B cell (primary cell): Measurements from ENCODE around the gene CTSL. TPM values are rescaled to one million over a fixed set of nuclear protein-coding genes. Genes with fewer than 3 reads are reported as not detected.

Source experiments
- ATAC-seq: fragments of 200-7000 bp; cut with Tn5 transposase; one replicate; pipeline ENCODE4 v1.10.0; 2021; ENCODE audit warnings: low read depth, mild to moderate bottlenecking, moderate number of reproducible peaks, moderate library complexity
- CTCF ChIA-PET: fragments of 350-600 bp; sonication (Branson Sonifier 250); formaldehyde crosslinking; loops from one replicate; lab custom pipeline; 2021; ENCODE audit warnings: antibody characterized with exemption, inconsistent platforms; lab: Charles Lee
- POLR2A ChIA-PET: fragments of 350-600 bp; sonication (Branson Sonifier 250); formaldehyde crosslinking; loops from one replicate; lab custom pipeline; 2021; ENCODE audit warnings: antibody characterized with exemption; lab: Charles Lee
- DNase-seq: peaks from one replicate; pipeline ENCODE4 v3.0.0; 2013
- H2AFZ ChIP-seq: 2 replicates; pipeline ENCODE4 v1.6.1; 2012; ENCODE audit warnings: mild to moderate bottlenecking, low read depth, low read length; ENCODE audit not compliant: insufficient read depth, poor library complexity, severe bottlenecking
- H3K27ac ChIP-seq, 2 donors: 1 replicate in 1 of 2; 2 replicates in 1 of 2; pipeline ENCODE4 v1.5.1; 2012 to 2013; ENCODE audit warnings: low read length in 2 of 2, mild to moderate bottlenecking in 2 of 2, moderate library complexity in 1 of 2
- H3K27me3 ChIP-seq, 4 experiments: fragments of 200-600 bp in 1 of 4; sonication (generic) in 1 of 4; replicated peaks in 1 of 4; 1 replicate in 2 of 4; 2 replicates in 2 of 4; pipeline versions ENCODE4 v1.6.1 to v1.7.0; 2013 to 2016; ENCODE audit warnings: low read length in 3 of 4, mild to moderate bottlenecking in 2 of 4, mixed read lengths in 1 of 4, moderate library complexity in 1 of 4; ENCODE audit not compliant: insufficient read depth in 4 of 4, control insufficient read depth in 3 of 4; ENCODE audit errors: control extremely low read depth in 1 of 4
- H3K36me3 ChIP-seq, 2 experiments: replicated peaks in 1 of 2; 1 replicate in 1 of 2; 2 replicates in 1 of 2; pipeline versions ENCODE4 v1.6.1 to v1.7.1; 2013; ENCODE audit warnings: low read length in 1 of 2; ENCODE audit not compliant: insufficient read depth in 2 of 2, control insufficient read depth in 1 of 2; ENCODE audit errors: control extremely low read depth in 1 of 2, extremely low read depth in 1 of 2
- H3K4me1 ChIP-seq, 2 donors: fragments of 200-600 bp in 1 of 2; sonication (generic) in 1 of 2; 1 replicate in 1 of 2; 2 replicates in 1 of 2; pipeline versions ENCODE4 v1.5.1 to v1.6.1; 2013 to 2017; ENCODE audit warnings: low read length in 2 of 2; ENCODE audit not compliant: control insufficient read depth in 2 of 2, insufficient read depth in 2 of 2
- H3K4me2 ChIP-seq: replicated peaks from 2 replicates; pipeline ENCODE3; 2012; ENCODE audit warnings: mild to moderate bottlenecking, low read depth, low read length; ENCODE audit not compliant: poor library complexity, severe bottlenecking
- H3K4me3 ChIP-seq, 5 experiments: fragments of 200-600 bp in 1 of 5; sonication (generic) in 1 of 5; 1 replicate in 3 of 5; 2 replicates in 2 of 5; pipeline versions ENCODE4 v1.5.1 to v1.7.0; 2011 to 2016; ENCODE audit warnings: low read length in 4 of 5, mild to moderate bottlenecking in 4 of 5, low read depth in 2 of 5, control low read depth in 1 of 5, moderate library complexity in 1 of 5; ENCODE audit not compliant: insufficient read depth in 1 of 5; ENCODE audit errors: control extremely low read depth in 1 of 5, extremely low read depth in 1 of 5
- H3K79me2 ChIP-seq: fragments of 200-600 bp; sonication (generic); one replicate; pipeline ENCODE4 v1.6.0; 2016; ENCODE audit warnings: low read length; ENCODE audit not compliant: control insufficient read depth, insufficient read depth
- H3K9ac ChIP-seq: fragments of 200-600 bp; sonication (generic); 2 replicates; pipeline ENCODE4 v1.6.1; 2017; ENCODE audit warnings: mild to moderate bottlenecking, low read length, moderate library complexity
- H3K9me3 ChIP-seq, 3 donors: one replicate each; pipeline versions ENCODE4 v1.6.1 to v1.7.1; 2013; ENCODE audit warnings: low read length in 2 of 3; ENCODE audit not compliant: control insufficient read depth in 2 of 3, insufficient read depth in 1 of 3; ENCODE audit errors: control extremely low read depth in 1 of 3
- H4K20me1 ChIP-seq: 2 replicates; pipeline ENCODE4 v1.6.0; 2012; ENCODE audit warnings: mild to moderate bottlenecking, low read length; ENCODE audit not compliant: insufficient read depth, control insufficient read depth, poor library complexity, severe bottlenecking
- H3K27ac Mint-ChIP-seq: one replicate; pipeline ENCODE4 v1.8.0; 2021; ENCODE audit warnings: mixed read lengths
- H3K27me3 Mint-ChIP-seq: one replicate; pipeline ENCODE4 v1.8.0; 2021; ENCODE audit warnings: mixed read lengths
- H3K4me1 Mint-ChIP-seq: one replicate; pipeline ENCODE4 v1.8.0; 2021; ENCODE audit warnings: mixed read lengths
- H3K4me3 Mint-ChIP-seq: one replicate; pipeline ENCODE4 v1.8.0; 2021; ENCODE audit warnings: mixed read lengths
- H3K9me3 Mint-ChIP-seq: one replicate; pipeline ENCODE4 v1.8.0; 2022; ENCODE audit warnings: mixed read lengths; ENCODE audit not compliant: insufficient read depth
- EZH2 ChIP-seq: IDR thresholded peaks from 2 replicates; pipeline ENCODE4 v1.6.1; 2012; ENCODE audit warnings: borderline replicate concordance, low read depth, mild to moderate bottlenecking, moderate library complexity, low read length; ENCODE audit not compliant: insufficient read depth, poor library complexity, severe bottlenecking
- WGBS: methylation state at CpG from one replicate; pipeline ENCODE4 v1.1.5; 2013; ENCODE audit warnings: missing lambda C conversion rate; ENCODE audit not compliant: insufficient coverage; 5-methylcytosine and 5-hydroxymethylcytosine counted together
- intact Hi-C: fragments of 100-400 bp; cut with micrococcal nuclease; formaldehyde crosslinking; loops from one replicate; pipeline ENCODE4 v1.10.0; 2022
- polyA plus RNA-seq: library from polyadenylated mRNA; depleted of rRNA; stranded (reverse); fragments of >200 nt; gene quantifications from 2 replicates; pipeline ENCODE4 v1.2.3, GENCODE V29; 2012
- total RNA-seq, 2 donors: library from RNA; stranded (reverse); fragments of 120-200 nt in 1 of 2; gene quantifications; 1 replicate in 1 of 2; 2 replicates in 1 of 2; pipeline versions ENCODE4 v1.2.3 to v1.2.4, GENCODE V29; 2013 to 2022
- TF ChIP-seq, protein P1 (sequence below): fragments of 200-600 bp; IDR thresholded peaks from one replicate; pipeline ENCODE4 v1.8.0; 2022; ENCODE audit warnings: antibody characterized with exemption, mild to moderate bottlenecking

CTSL gene
- total and polyA plus RNA-seq, 2 donors (not counting 1 experiment from before 2014, with no cell fraction given): 0.13 to 0.74 TPM

DNA sequence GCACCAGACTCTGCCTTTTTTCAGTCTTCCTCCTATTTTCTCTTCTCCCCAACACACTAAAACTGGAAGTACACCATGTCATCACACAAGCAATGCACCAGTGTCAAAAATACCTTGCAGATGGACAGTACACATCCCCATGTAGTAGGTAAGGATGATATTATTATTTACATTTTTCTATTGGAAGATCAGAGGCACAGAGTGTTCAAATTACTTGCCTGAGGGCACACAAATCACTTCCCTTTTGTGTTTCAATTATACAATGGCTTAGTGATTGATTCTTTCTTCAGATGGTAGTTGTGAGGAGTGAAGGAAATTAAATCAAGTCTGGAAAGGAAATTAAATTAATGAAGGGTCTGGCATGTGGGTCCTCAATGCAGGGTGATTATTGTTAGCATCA lies 39.6 kb downstream of the CTSL start:
- Histone ChIP-seq H3K4me3 (no peak overlapping the region), H3K4me2 (no peak overlapping the region), H3K36me3 (no peaks in the 10 kb centered on the region), H3K79me2 (no peaks in the 10 kb centered on the region), H4K20me1 (no peaks in the 10 kb centered on the region), H3K9me3 (no peaks in the 10 kb centered on the region), H3K27ac (no peak overlapping the region), H3K27me3 (no peaks in the 10 kb centered on the region), H2AFZ (no peak overlapping the region), H3K9ac (no peak overlapping the region), H3K4me1 (no peaks in the 10 kb centered on the region)
- no peak overlapping the region for H3K4me3 Mint-ChIP-seq
- TF ChIP-seq EZH2: no peak
- TF ChIP-seq, protein P1, sequence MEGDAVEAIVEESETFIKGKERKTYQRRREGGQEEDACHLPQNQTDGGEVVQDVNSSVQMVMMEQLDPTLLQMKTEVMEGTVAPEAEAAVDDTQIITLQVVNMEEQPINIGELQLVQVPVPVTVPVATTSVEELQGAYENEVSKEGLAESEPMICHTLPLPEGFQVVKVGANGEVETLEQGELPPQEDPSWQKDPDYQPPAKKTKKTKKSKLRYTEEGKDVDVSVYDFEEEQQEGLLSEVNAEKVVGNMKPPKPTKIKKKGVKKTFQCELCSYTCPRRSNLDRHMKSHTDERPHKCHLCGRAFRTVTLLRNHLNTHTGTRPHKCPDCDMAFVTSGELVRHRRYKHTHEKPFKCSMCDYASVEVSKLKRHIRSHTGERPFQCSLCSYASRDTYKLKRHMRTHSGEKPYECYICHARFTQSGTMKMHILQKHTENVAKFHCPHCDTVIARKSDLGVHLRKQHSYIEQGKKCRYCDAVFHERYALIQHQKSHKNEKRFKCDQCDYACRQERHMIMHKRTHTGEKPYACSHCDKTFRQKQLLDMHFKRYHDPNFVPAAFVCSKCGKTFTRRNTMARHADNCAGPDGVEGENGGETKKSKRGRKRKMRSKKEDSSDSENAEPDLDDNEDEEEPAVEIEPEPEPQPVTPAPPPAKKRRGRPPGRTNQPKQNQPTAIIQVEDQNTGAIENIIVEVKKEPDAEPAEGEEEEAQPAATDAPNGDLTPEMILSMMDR: no peak
- CTCF ChIA-PET: no interaction called here
- DNase-seq (no peak), ATAC-seq (no peak)
- H3K9me3 Mint-ChIP-seq: peaks cover 1% of the 10 kb centered on the region
- H3K27ac Mint-ChIP-seq: no peak overlapping the region
- no peaks in the 10 kb centered on the region for H3K4me1 Mint-ChIP-seq
- H3K27me3 Mint-ChIP-seq: peaks cover 4% of the 10 kb centered on the region
- intact Hi-C loops: no loop called here
- POLR2A ChIA-PET: no interaction called here

DNA sequence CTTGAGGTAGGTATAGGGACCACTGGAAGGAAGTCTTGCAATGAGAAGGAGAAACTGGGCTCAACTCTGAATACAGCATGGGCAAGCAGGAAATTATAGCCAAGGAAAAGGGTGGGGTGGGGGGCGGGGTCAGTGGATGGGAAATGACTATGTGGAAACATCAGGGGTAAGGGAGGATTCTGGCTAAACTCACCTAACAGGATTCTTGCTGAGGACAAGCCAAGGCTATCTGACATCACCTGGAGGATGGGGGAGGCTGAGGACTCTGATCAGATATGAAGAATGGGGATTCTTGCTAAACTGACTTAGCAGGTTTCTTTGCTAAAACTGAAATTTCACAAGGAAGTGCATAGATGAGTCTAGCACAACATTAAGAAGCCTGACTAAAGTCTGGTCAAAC lies 40.8 kb downstream of the CTSL start:
- Histone ChIP-seq H4K20me1 (no peaks in the 10 kb centered on the region), H3K9ac (no peak overlapping the region), H3K27me3 (peaks cover 0 to 4% (median 1%) of the 10 kb centered on the region in 4 experiments), H3K4me3 (no peak overlapping the region), H3K4me1 (no peaks in the 10 kb centered on the region), H3K36me3 (no peaks in the 10 kb centered on the region), H3K79me2 (no peaks in the 10 kb centered on the region), H3K27ac (no peak overlapping the region), H2AFZ (no peak overlapping the region), H3K9me3 (peaks cover 0 to 5% (median 0%) of the 10 kb centered on the region in 3 donors), H3K4me2 (no peak overlapping the region)
- Mint-ChIP-seq H3K4me3 (no peak overlapping the region), H3K27ac (no peak overlapping the region), H3K9me3 (no peaks in the 10 kb centered on the region), H3K4me1 (no peaks in the 10 kb centered on the region), H3K27me3 (peaks cover 4% of the 10 kb centered on the region)
- ATAC-seq (no peak), DNase-seq (no peak)
- ChIA-PET POLR2A (no interaction called here), CTCF (no interaction called here)
- 67% methylated on average over 1 of the region's 1 CpG for WGBS
- intact Hi-C loops: no loop called here
- no peak for TF ChIP-seq EZH2
- TF ChIP-seq, protein P1: no peak
